Amniotic stem cell (primary cell): ENCODE measurements around the gene PIAS2.
"Not testable (repeated sequence)": the region's sequence is repeated elsewhere in the genome, so short reads cannot be mapped to it uniquely, and the experiment has no call there.

Experiments
- DNase-seq: peaks from one replicate; lab custom pipeline; 2025; lab: John Stamatoyannopoulos, UW

Gene PIAS2, protein sequence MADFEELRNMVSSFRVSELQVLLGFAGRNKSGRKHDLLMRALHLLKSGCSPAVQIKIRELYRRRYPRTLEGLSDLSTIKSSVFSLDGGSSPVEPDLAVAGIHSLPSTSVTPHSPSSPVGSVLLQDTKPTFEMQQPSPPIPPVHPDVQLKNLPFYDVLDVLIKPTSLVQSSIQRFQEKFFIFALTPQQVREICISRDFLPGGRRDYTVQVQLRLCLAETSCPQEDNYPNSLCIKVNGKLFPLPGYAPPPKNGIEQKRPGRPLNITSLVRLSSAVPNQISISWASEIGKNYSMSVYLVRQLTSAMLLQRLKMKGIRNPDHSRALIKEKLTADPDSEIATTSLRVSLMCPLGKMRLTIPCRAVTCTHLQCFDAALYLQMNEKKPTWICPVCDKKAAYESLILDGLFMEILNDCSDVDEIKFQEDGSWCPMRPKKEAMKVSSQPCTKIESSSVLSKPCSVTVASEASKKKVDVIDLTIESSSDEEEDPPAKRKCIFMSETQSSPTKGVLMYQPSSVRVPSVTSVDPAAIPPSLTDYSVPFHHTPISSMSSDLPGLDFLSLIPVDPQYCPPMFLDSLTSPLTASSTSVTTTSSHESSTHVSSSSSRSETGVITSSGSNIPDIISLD

DNA sequence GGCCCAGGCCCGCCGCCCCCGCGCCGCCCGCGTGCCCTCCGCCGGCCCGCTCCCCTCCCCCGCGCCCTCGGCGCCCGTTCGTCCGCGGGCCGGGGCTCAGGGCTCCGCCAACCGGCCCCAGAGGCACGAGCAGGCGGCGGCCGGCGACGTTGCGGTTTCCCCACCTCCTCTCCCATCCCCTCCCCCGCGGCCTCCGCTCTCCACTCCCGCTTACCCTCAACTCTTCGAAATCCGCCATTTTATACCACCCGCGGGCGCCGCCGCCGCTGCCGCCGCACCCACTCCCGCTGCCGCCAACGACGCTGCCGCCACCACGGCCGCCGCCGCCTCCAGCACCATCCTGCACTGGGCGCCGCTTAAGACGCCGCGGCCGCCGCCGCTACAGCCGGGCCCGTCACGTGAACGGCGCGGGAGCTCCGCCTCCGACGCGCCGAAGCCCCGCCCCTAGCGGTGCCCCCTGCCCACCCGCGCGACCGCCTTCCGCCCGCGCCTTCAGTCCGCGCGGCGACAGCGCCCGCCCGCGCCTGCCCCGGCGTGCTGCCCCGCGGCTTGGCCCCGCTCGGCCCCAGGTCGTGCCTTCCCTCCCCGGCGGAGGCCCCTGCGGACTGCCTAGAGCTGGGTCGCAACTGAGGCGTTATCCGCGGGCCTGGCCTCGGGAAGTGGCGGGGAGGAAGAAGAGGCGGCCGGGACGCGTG lies at the start of gene PIAS2, which contains the start of gene KATNAL2:
Gene PIAS2, minus strand, starts transcription at position 400 of the 695 bp plus-strand sequence. Its CDS starts 162 bp downstream, at position 238.
Gene KATNAL2, plus strand, starts transcription at position 495 of the 695 bp plus-strand sequence. CDS start 29,271 bp downstream, outside the sequence.
- peak; percentile 57 for DNase-seq

DNA sequence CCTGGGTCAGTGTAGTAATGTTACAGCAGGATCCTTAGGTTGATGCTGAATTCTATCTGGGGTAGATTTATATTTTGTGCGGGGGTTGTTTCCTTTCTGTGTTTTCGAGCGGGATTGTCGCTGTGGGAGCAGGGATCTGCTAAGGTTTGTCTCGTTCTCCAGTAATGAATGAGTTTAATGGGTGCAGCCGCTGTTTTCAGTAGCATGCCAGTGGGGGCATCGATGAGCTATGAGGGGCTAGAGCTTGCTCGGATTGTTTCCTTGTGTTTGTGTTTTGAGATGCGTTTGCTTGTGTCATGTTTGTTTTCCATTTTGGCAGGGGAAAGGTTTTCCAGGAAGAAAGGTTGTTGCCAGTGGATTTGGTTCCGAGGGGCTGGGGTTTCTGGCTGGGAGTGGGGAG lies 49.0 kb upstream of the PIAS2 start:
- not testable (repeated sequence) for DNase-seq

DNA sequence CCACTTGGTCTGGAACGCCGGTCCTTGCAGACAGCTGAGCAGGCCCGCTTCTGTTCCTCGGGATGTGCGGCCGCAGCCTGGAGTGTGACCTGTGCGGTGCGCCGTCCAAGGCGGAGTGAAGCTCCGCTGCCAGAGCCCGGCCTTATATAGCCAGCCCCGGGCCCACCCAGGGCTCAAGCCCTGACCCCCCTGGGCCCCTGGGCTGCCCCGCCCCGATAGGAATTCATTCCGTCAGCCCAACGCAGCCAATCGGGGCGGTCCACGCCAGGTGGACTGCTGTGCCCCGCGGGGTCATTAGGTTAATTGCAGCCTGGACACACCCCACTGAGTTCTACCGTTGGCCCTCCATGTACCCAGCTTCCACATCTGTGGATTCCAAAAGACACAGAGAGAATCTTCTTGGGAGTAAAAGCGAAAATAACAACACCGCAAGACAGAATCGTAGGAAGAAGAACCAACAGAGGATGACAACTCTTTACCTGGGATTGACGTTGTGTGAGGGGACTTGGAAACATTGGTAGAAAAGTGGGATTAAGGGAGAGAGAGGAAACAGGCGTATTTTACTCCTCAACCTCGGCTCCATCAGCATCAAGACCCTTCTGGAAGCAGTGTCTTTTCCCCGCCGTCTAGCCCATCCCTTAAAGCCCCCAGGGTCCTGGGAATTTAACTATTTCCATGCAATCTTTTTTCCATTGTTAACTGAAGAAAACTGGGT lies 47.4 kb upstream of the PIAS2 start:
- DNase-seq, result not testable (repeated sequence)

DNA sequence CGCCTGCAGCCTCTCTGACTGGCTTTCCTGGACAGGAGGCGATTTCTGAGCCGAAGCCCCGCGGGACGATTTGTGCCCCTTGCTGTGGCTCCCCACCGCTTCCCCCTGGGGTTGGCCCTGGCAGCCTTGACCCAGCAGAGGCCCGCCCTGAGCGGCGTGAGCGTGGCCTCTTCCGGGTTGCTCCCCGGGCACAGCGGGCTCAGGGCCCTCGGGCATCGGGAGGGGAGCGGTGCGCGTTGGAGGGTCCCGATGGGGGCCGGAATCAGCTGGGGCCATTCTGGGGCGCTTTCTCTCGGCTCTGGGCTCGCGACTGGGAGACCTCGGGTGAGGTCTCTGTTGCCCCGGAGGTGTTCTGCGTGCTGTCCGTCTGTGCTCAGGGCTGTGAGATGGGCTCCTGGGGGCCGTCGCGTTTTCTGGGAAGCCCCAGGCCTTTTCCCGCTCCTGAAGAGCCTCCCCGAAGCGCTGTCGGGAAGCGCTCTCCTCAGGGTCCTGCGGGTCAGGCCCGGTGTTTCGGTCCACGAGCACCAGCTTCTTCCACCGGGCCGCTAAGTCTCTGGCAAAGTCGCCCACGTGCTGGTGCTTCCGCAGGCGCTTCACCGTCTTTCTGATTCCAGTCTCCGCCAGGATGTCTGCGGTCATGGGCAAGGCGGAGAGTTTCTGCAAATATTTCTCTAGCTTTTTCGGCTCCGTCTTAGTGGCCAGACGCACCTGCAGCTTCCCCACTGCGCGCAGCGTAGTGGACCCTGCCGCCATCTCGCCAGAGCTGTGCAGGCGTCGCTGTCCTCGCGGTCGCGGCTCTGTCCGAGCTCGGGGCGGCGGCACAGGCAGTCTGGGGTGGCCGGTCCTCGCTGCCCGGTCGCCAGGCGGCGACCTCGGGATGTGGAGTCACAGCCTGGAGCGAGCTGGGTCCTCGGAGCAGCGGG lies 46.6 kb upstream of the PIAS2 start:
- DNase-seq, result not testable (repeated sequence)

DNA sequence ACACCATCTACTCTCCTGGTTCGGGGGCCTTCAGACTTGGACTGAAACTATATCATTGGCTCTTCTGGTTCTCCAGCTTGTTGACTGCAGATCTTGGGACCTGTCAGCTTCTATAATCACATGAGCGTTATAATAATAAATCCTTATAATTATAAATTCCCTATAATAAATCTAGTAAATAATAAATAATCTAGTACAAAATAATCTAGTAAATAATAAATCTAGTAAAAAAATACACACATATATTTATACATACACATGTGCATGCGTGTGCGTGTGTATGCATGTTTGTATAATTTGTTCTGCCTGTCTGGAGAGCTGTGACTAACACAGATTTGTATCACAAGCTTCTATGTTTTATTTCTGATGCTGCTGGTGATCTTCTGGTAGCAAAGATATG lies 40.9 kb upstream of the PIAS2 start:
- no peak for DNase-seq

DNA sequence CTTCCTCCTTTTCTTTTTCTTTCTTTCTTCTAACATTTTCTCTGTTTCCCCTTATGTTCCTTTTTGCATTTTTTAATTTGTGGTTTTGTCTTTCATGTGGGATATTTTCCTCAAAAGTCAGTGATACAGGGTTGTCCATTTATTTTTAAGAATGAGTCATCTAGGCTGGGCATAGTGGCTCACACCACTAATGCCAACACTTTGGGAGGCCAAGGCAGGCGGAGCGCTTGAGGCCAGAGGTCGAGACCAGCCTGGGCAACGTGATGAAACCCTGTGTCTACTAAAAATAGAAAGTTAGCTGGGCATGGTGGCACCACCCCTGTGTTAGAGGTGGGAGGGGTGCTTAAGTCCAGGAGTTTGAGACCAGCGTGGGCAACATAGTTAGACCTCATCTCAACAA lies 35.9 kb upstream of the PIAS2 start:
- no peak for DNase-seq

DNA sequence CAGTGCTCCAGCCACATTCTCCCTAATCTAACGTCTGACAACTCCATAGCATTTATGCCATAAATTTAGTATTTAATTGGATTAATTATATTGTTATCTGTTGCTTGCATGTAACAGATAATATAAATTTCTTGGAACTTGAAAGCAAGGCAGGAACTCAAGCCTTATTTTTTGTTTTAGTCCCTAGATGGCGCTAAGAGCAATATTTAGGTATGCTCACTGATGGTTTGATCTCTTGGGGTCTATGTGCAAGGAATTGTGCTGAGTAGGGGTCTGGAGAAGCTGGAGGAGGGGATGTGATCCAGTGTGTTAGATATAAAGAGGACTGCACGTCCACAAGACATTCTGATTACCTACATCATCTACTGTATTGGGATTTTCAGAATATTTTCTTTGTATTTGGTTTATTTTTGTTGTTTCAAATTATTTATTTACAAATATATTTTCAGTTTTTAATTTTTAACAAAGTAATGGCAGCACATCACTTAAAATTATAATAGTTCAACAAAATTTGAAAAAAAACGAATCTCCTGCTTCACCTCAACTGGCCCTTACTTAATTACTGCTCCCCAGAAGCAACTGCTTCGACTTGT lies 32.9 kb upstream of the PIAS2 start:
- DNase-seq, result no peak

DNA sequence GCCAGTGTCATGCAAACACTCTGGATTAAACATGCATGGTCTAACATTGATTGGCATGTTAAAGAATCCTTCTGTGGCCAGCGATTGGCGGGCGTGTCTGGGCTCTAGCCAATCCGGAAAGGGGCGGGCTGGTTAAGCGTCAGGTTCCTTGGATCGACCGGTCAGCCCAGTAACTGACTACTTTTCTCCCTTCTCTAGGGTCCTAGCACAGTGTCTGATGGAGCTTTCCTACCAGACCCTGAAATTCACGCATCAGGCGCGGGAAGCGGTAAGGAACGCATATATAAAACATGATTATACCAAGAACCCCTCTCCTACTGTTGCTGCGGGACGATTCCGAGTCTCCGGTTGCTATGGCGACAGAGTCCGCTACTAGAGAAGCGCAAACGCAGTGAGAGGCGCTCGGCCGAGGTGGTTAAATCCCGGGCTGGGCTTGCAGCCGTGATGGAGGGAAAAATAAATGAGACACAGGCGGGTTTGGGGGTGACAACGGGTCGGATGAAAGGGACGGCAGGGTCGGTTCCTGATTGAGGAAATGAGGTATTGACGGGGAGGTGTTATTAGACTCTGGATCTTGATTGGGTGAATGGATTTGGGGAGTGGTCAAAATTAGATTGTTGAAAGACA lies 29.5 kb upstream of the PIAS2 start:
- peak; percentile 82 for DNase-seq

DNA sequence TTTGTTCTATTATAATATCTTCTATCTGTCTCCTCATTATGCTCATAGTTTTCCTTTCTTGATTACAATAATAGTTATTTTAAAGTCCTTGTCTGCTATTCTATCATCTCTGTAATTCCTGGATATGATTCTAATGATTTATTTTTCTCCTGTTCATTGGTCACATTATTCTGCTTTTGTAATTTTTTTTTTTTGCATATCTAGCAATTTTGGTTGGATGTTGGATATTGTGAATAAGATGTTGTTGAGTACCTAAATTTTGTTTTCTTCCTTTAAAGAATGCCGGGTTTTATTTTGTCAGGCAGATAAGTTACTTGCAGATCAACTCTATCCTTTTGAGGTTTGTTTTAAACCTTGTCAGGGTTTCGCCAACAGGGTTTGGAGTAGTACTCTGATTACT lies 25.3 kb upstream of the PIAS2 start:
- DNase-seq, result no peak

DNA sequence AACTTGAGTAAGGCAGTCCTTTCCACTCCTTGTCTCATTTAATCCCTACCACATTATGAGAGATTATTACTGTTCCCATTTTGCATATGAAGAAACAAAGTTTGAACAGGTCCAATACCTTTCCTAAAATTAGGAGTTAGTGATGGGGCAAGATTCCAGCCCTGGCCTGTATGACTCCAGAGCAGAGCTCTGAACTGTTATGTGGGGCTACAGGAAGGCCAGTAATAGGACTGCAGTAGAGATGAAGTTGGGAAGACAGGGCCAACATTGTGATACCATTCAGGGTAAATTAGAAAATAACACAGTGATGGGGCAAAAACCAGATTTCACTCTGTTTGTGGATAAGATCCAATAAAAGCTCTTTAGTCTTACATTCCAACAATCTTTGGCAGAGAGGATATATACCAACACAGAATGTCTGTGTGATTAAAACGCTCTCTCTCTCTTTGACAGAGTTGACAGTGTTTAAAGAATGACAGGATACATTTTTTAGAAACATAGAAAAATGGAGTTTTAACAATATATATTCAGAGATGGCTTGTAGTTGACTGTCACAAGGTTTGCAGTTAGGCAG lies 22.8 kb upstream of the PIAS2 start:
- no peak for DNase-seq

DNA sequence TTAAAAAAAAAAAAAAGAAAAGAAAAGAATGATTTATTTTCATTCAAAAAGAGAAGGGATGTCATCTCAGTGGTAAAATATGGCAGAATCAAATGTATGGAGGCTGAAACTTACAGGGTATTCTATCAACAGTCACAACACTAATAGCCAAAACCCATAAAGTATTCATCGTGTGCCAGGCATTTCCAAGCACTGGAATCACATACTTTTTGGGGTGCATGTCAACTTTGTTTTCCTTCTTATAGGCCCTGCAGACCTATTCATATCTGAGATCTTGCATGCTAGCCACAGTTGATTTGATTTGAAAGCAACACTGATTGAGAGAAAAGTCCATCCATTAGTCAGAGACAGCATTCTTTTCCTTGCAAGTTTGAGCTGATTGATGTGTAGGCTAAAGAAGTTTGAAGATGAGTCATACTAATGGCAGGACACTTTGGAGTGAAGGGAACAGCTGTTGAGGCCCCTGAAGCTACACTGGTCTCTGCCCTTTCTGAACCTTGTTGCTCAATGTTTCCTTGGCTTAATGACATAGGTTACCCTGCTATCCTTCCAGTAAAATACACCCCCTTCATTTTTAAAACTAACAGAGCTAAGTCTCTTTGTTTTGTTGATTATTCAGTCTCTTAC lies 22.1 kb upstream of the PIAS2 start:
- peak; percentile 34 for DNase-seq

DNA sequence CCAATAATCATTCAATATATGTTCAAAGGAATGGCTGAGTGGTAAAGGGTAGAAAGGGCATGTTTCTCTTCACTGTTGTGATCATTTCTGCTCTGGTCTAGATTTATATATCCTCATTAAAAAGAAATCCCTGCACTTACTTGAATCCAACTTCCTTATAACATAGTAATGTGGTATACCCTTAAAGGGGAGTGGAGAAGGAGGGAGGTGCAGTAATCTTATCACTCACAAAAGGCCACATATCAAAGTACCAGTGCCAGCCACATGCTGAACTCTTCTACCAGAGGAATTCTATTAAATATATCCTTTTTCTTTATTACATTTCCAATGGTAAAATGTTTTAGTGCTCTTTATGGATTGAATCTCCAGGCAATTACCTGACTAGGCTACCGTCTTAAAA lies 3.3 kb upstream of the PIAS2 start:
- no peak for DNase-seq

DNA sequence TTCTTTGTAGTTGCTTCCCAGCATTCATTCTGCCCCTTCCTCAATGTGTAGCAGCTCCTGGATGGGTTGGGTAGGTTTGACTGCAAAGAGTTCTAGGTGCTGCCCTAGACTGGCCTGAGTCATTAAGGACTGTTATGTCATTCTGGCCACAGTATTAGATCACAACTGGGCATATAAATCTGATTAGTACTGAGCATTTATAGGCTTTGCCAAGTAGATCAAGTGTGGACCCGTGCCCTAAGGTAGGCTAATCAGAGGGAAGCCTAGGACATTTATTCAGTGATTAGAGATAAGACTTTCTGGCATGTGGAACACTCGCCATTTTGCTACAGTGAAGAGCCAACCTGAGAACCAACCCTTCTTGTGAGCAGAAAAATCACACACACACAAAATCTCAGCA lies 2.8 kb upstream of the PIAS2 start:
- no peak for DNase-seq

DNA sequence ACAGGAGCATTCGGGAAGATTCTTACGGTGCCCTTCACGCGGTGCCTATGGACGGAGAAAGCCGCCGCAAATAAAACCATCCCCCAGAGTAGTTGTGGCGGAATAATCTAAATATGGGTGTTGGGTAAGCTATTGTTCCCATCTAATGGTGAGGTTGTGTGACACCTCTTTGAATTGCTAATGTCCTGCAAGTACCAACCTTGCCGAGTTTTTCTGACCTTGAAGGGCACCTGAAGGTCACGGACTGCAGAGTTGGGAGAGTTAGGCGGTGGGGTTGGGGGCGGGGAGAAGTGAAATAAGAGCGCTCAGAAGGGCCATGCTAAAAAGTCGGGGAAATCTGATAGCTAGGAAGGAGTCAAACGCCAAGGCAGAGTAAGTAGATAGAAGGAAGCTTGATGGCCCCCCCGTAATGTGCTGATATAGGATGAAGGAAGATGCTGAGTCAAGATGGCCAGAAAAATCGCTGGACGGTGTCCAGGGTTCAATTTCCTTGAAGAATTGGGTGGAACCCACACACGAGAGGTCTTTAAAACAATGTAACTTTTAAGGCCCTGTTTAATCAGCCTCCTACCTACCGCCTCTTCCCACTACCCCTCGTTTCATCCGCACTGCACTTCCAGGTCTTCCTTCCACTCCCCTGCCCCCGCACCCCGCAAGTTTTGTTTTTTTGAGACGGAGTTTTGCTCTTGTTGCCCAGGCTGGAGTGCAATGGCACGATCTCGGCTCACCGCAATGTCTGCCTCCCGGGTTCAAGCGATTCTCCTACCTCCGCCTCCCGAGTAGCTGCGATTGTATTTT lies 695 bp upstream of the PIAS2 start:
- DNase-seq, result no peak

DNA sequence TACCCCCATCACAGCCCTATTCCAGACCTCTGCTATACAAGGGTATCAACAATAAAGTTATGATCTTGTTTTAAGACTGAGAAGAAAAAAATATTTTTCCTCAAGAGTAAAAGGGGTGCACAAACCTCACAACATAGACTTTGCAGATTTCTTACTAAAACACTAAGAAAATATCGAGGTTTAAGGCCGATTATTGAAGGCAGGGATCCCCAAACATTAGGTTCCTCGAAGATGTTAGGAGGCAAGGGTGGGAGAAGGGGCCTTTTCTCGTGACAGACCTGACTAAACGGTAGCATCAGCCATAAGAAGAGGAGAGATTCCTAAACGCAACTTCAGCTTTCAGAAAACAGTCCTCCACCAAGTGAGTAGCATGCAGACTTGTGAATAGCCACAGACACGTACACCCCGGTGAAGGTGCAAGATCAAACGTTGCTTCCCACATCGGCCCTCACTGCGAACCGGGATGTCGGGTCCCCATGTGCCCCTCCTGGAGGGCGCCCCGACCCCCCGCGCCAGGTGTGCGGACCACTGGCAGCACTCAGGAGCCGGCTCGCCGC lies 678 bp downstream of the PIAS2 start:
- no peak for DNase-seq

DNA sequence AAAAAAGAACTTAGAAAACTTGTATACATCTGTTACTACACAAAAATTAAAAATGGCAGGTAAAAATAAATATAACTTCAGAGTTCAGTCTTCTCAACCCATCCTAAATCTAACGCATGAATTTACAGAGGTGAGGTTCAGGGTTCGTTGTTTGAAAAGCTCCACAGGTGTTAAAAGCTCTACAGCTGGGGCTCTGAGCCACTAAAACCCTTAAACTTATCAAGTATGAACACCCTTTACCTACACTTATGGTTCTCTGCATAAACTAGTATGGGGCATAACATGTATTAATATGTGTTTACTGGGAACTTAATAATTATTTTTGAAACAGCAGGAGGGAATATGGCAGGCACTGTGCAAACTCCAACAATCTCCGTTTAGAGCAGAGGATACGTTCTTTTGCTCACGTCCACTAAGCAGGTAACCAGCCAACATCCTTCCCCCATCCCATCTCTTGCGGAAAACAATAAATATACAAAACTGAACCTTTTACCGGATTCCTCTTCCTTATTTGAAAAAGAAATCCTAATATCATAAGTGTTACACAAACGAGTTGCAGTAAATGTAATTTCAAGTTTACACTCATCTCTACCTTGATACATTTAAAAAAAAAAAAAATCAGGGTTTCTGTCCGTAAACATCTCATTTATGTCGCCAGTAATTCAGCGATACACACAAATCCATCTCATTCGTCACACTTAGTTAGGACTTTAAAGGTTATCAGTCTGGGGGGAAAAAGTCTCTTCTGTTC lies 1.3 kb downstream of the PIAS2 start:
- no peak for DNase-seq

DNA sequence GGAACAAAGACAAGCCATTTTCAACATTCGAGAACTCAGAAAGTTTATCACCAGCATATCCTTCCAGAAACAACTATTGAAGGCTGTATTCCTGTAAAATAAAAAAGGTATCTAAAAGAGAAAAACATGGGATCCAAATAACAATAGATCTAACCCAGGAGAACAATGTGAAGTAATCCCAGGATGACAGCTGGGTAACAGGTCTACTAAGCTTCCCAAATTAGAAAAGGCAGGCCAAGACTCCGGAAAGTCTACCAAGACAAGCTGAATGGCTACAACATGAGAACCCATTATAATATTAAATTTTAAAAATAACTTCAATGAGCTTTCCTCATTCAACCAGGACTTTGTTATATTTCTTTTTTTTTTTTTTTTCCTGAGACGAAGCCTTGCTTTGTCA lies 6.5 kb downstream of the PIAS2 start:
- no peak for DNase-seq

DNA sequence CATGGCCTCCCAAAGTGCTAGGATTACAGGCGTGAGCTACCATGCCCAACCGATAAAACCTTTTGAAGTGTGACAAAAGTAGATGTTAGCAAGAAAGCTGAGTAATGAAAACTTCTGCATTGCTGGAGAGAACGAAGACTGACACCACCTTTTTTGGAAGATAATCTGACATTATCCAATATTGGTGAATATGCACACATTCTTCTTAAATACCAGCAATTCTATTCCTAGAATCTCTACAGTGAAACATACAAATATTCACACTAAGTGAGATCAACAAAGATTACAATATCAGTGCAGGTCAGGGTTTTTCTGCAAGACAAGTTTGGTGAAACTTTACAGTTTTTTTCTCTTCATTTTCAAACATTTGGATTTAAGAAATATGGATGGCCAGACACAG lies 7.8 kb downstream of the PIAS2 start:
- no peak for DNase-seq
